IPS-20b (cell line): ENCODE data around the gene MAP4K2.
A peak's percentile ranks its signal among the peaks of the same experiment; 100 is the strongest.

Source experiments
- H3K27ac ChIP-seq: one replicate; pipeline ENCODE4 v1.5.1; 2013; ENCODE audit warnings: low read length
- H3K27me3 ChIP-seq: 2 replicates; pipeline ENCODE4 v1.6.1; 2013; ENCODE audit warnings: mild to moderate bottlenecking, low read length, inconsistent platforms; ENCODE audit not compliant: insufficient read depth
- H3K36me3 ChIP-seq: 2 replicates; pipeline ENCODE4 v1.6.1; 2013; ENCODE audit warnings: low read depth, mild to moderate bottlenecking, inconsistent platforms, low read length, moderate library complexity; ENCODE audit not compliant: insufficient read depth
- H3K4me1 ChIP-seq: 2 replicates; pipeline ENCODE4 v1.6.1; 2013; ENCODE audit warnings: mild to moderate bottlenecking, control low read depth, inconsistent platforms, low read length, moderate library complexity; ENCODE audit not compliant: insufficient read depth
- H3K4me3 ChIP-seq: 2 replicates; pipeline ENCODE4 v1.5.1; 2013; ENCODE audit warnings: mild to moderate bottlenecking, low read length, inconsistent platforms
- H3K9ac ChIP-seq: 2 replicates; pipeline ENCODE4 v1.6.1; 2013; ENCODE audit warnings: low read depth, mild to moderate bottlenecking, inconsistent platforms, low read length, moderate library complexity
- H3K9me3 ChIP-seq: 2 replicates; pipeline ENCODE4 v1.6.1; 2013; ENCODE audit warnings: mild to moderate bottlenecking, low read depth, low read length, inconsistent platforms; ENCODE audit not compliant: insufficient read depth

Gene MAP4K2

DNA sequence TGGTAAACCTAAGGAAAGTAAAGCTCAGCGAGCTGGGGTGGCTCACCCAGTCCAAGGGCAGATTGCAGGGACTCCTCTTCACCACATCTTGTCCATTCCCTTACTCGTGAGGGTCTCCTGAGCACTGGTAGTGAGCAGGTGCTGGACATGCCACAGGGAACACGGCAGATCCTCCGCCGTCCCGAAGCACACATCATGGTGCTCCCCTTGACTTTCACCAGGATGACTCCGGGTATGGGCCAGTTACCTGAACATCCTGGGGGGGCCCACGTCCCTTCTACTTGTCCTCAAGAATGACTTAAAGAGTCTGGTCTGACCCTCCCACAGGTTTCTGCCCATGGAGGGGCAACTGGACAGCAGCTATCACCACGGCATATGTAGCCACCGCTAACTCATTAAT lies 16.7 kb downstream of the MAP4K2 start:
- Histone ChIP-seq H3K9me3 (no peaks in the 10 kb centered on the region), H3K4me3 (no peak overlapping the region), H3K36me3 (no peaks in the 10 kb centered on the region), H3K4me1 (no peaks in the 10 kb centered on the region), H3K9ac (no peak overlapping the region), H3K27me3 (no peaks in the 10 kb centered on the region), H3K27ac (no peak overlapping the region)

DNA sequence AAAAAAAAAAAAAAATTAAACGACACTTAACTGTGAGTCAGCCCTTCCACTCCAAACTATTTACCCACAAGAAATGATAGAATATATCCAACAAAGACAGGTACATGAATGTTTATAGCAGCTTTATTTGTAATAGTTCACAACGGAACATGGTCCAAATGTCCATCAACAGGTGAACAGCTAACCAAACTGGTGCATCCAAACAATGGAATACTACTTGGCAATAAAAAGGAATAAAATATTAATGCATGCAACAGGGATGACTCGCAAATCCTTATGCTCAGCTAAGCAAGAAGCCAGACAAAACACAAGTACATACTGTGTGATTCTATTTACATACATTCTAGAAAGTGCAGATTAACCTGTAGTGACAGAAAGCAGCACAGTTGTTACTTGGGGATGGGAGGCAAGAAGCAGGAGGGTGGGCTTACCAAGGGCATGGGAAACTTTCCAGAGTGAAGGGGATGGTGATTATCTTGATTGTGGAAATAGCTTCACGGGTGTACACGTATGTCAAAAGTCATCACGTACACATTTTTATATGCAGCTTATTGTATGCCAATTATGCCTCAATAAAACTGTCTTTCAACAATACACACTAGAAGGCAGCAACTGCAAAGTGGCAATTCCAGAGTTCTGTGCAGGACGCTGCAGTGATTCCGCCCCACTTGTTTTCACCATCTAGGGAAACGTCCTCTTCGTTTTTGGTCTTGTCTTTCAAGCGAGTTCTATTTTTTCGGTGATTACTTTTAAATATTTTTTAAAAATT lies 18.0 kb downstream of the MAP4K2 start:
- H3K4me1 ChIP-seq: no peaks in the 10 kb centered on the region
- H3K4me3 ChIP-seq: no peak overlapping the region
- H3K27ac ChIP-seq: no peak overlapping the region
- no peaks in the 10 kb centered on the region for H3K36me3 ChIP-seq
- H3K9me3 ChIP-seq: no peaks in the 10 kb centered on the region
- H3K27me3 ChIP-seq: no peaks in the 10 kb centered on the region
- H3K9ac ChIP-seq: no peak overlapping the region

DNA sequence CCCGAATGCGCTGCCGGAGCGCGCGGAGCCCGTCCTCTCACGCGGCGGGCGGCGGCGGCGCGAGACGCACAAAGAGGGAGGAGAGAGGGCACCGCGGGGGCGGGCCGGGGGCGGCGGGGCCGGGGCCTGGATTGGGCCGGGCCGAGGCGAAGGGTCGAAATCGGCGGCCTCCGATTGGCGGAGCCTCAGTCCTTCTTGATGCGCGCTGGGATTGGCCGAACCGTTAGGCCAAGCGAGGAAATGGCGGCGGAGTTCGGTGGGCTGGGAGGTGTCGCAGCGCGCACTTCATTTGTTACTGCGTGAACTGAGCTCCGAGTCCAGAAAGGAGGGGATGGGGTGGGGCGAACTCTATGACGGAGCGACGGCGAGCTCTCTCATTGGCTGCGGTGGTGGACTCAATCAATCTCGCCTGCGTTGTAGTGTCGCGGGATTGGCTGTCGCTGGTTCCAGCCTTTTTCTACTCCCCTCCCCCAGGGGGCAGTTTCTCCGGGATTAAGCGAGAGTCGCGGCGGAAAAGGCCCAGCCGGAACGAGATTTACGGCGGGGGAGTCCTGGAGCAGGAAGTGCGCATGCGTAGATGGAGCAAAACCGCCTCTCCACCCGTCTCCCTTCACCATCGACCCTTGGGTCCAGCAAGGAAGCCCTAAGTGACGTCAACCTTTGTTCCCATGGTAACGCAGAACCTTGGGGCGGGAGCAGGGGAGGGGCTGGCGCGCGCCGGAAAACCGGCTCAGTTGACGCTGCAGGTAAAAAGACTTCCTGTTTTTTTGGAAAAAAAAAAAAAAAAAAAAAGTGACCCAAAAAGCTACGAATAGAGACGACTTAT lies 24.3 kb downstream of the MAP4K2 start, which contains the start of gene SF1:
TSS of gene SF1 (minus strand) at position 70 of the 826 bp plus-strand sequence. CDS start 150 bp downstream, outside the sequence.
- H3K9ac ChIP-seq: peak within 1 kb of the TSS; percentile 88

DNA sequence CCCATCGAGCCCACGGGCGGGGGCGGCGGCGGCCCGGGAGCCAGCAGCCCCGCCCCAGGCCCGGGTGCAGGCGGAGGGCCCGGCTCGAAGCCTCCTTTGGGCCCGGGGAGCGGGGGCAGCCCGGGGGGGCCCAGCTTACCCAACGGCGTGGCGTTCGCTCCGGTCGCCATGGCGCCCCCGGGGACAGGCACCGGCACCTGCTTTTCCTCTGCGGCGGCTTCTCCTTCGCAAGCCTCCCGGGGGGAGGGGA lies 24.9 kb downstream of the MAP4K2 start:
- no peak overlapping the region for H3K27ac ChIP-seq
- peak overlapping the region; percentile 74; the same call in 1 of the 2 replicates for H3K4me3 ChIP-seq
- no peaks in the 10 kb centered on the region for H3K27me3 ChIP-seq
- peak overlapping the region; percentile 85 for H3K9ac ChIP-seq
- no peaks in the 10 kb centered on the region for H3K9me3 ChIP-seq
- H3K36me3 ChIP-seq: peaks cover 44% of the 10 kb centered on the region
- peaks cover 14% of the 10 kb centered on the region for H3K4me1 ChIP-seq

More for the DNA sequence above, 24.3 kb downstream of the MAP4K2 start, which contains the start of gene SF1:
- Histone ChIP-seq H3K36me3 (peaks cover 38% of the 10 kb centered on the region), H3K4me3 (peak within 1 kb of the TSS; percentile 100), H3K27ac (peak within 1 kb of the TSS; percentile 89), H3K9me3 (no peaks in the 10 kb centered on the region), H3K27me3 (no peaks in the 10 kb centered on the region), H3K4me1 (peaks cover 14% of the 10 kb centered on the region)

DNA sequence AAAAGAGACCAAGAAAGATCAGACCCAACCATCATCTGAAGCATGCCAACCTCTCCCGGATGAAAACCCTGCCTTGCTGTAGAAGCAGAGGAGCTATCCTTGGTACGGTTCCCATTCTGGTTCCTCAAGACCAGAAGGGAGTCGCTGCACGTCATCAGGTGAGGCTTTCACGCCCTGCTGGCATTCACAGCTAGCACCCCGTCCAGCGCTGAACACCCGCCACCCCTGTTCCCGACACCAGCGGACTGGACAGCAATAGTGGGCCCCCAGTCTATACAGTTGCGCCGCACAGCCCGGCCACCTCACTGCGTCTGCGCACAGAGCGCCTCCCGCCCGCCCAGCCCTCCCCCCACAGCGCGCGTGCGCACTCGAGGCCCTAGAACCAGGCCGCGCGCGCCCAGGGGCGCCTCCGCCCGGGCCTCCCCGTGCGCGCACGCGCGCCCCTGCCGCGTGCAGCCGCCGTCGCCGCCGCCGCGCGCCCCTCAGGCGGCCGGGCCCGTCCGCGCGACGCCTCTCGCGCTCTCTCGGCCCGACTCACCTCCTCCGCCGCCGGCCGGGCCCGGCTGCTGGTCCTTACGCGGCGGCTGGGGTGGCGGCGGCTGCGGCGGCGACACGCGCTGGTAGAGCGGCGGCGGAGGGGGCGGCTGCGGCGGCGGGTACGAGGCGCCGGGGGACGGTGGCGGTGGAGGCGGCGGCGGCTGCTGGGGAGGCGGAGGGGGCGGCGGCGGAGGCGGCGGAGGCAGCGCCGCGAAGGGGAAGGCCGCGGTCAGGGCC lies 25.4 kb downstream of the MAP4K2 start:
- Histone ChIP-seq H3K4me3 (peak overlapping the region; percentile 100), H3K27ac (no peak overlapping the region), H3K4me1 (peaks cover 14% of the 10 kb centered on the region), H3K9me3 (no peaks in the 10 kb centered on the region), H3K9ac (peak overlapping the region; percentile 88), H3K36me3 (peaks cover 49% of the 10 kb centered on the region), H3K27me3 (no peaks in the 10 kb centered on the region)

DNA sequence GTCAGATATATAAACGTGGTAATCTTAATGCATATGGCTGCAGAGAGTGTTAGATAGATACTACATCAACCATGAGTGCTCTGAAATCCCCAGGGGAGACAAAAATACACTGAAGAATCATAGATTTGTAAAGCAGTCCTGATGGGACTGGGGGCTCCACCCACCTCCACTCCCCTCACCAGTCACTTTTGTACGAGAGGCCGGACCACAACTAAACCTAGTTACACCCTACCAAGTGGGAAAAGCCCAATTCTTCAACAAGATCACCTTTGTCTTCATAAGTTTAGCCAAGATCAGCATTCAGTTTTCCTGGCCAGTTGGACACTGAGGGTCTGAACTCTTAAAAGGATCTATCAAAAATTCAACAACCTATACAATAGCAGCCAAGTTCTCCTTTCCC lies 26.1 kb downstream of the MAP4K2 start:
- H3K9ac ChIP-seq: peak overlapping the region; percentile 88
- peaks cover 57% of the 10 kb centered on the region for H3K36me3 ChIP-seq
- H3K4me3 ChIP-seq: peak overlapping the region; percentile 100
- H3K9me3 ChIP-seq: no peaks in the 10 kb centered on the region
- H3K4me1 ChIP-seq: peaks cover 14% of the 10 kb centered on the region
- H3K27me3 ChIP-seq: no peaks in the 10 kb centered on the region
- H3K27ac ChIP-seq: no peak overlapping the region

DNA sequence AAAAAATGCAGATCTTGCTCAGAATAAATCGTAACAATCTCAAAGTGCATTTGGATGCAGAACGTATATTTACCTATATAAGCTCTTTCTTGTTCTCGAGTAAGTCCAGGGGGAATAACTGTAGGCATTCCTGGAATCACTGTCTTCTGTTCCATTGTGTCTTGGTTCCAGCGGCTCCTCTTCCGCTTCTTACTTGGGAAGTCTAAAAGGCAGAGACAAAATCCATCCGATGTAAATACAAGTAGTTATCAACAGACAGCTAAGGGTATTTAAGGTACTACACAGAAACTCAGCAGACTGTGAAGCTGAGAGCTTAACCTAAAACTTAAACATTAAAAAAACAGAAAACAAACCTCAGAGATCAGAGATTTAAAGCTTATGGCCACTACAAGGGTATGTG lies 26.6 kb downstream of the MAP4K2 start:
- H3K9ac ChIP-seq: peak overlapping the region; percentile 88; the same call in 1 of the 2 replicates
- peak overlapping the region; percentile 100 for H3K4me3 ChIP-seq
- no peak overlapping the region for H3K27ac ChIP-seq
- no peaks in the 10 kb centered on the region for H3K27me3 ChIP-seq
- peaks cover 14% of the 10 kb centered on the region for H3K4me1 ChIP-seq
- H3K9me3 ChIP-seq: no peaks in the 10 kb centered on the region
- peaks cover 61% of the 10 kb centered on the region for H3K36me3 ChIP-seq

DNA sequence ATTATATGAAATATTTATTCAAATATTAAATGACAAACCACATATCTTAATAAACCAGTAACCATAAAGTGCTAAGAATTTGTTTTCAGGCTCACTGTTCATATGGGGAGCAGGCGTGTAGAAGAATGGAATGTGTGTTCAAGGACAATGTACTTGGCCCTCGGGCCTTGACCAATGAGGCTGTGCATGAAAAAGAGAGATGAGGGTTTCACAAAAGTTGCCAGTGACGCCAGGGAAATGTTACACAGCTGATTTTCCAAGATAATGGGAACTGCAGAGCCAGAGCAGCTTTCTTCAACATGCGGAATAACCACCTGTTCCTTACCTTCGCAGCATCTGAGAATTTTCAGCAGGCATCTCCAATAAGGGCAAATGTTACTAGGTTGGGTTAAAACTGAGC lies 28.9 kb downstream of the MAP4K2 start:
- Histone ChIP-seq H3K9ac (no peak overlapping the region), H3K27ac (no peak overlapping the region), H3K4me1 (peaks cover 14% of the 10 kb centered on the region), H3K27me3 (no peaks in the 10 kb centered on the region), H3K4me3 (no peak overlapping the region), H3K36me3 (peaks cover 84% of the 10 kb centered on the region), H3K9me3 (no peaks in the 10 kb centered on the region)

DNA sequence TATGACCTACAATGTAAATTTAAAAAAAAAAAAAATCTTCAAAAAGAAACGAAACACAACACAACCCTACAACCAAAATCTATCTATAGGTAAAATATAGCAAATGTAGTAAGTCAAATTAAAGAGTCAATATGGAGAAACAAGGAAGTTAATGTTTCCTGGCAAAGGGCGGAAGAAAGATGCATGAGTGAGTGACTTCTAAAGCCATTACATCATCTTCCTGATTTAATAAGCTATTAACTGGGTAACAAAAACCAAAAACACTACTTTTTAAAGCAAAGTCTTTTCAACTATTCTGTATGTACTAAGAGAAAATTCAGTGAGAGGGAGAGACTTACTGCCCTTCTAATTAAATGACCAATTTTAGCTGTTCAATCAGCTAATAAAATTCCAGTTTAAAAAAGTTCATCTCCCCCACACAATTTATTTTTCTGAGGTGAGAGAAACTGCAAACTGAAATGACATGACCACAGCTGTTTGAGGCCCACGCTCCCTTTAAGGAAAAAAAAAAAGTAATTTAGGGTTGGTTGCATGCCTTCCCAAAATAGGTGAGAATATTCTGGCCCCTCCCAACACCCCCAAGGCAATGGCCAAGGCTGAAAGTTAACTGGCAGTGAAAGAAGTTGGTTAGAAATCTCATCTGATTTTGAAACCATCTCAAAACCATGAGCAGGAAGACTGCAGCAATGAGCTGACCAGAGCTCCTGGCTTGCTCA lies 30.6 kb downstream of the MAP4K2 start:
- H3K9ac ChIP-seq: no peak overlapping the region
- no peaks in the 10 kb centered on the region for H3K27me3 ChIP-seq
- H3K4me1 ChIP-seq: peaks cover 14% of the 10 kb centered on the region
- H3K36me3 ChIP-seq: peaks cover 100% of the 10 kb centered on the region
- H3K9me3 ChIP-seq: no peaks in the 10 kb centered on the region
- H3K4me3 ChIP-seq: no peak overlapping the region
- no peak overlapping the region for H3K27ac ChIP-seq

DNA sequence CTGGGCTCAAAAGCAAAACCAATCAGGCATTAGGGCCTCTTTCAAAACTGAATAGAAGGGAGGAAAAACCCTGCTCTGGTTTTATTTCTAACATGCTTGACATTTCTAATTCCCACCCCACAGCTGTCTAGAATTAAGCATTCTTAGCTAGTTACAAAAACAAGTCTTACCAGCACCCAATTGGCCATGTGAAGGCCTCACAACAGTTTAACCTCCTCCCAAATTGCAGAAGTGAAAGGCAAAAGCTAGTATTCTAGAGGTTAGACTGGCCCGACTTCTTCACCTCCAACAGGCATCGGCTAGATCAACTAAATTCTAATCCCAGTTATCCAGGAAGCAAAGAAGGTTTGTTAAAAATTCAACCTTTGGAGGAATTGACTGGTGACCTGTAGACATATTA lies 31.2 kb downstream of the MAP4K2 start:
- H3K4me3 ChIP-seq: no peak overlapping the region
- H3K4me1 ChIP-seq: peaks cover 12% of the 10 kb centered on the region
- peaks cover 100% of the 10 kb centered on the region for H3K36me3 ChIP-seq
- no peak overlapping the region for H3K9ac ChIP-seq
- H3K27ac ChIP-seq: no peak overlapping the region
- no peaks in the 10 kb centered on the region for H3K27me3 ChIP-seq
- H3K9me3 ChIP-seq: no peaks in the 10 kb centered on the region

DNA sequence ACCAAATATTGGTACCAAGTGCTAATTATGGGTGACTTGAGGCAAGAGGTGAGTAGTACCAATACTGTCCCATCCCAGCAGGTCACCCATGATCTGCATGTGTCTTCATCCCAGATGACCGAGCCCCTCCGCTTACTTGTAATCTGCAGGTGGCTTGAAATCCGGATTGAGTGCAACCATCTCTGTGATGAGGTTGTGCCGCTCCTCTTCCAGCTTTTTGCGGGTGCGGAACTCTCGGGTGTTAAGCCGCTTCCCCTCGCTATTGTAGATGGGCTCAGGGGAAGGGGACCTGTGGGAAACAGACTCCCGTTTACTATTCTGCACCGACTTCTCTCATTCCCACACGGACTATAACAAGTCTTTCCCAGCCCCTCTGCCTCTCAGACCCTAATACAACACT lies 32.9 kb downstream of the MAP4K2 start:
- Histone ChIP-seq H3K27ac (no peak overlapping the region), H3K36me3 (peaks cover 96% of the 10 kb centered on the region), H3K27me3 (no peaks in the 10 kb centered on the region), H3K9me3 (no peaks in the 10 kb centered on the region), H3K4me3 (no peak overlapping the region), H3K9ac (no peak overlapping the region), H3K4me1 (0 out of 2 replicates have a peak, but pooled peaks cover 3% of the 10 kb centered on the region)
